ENCODE data around the gene SEPTIN11.

Gene SEPTIN11

DNA sequence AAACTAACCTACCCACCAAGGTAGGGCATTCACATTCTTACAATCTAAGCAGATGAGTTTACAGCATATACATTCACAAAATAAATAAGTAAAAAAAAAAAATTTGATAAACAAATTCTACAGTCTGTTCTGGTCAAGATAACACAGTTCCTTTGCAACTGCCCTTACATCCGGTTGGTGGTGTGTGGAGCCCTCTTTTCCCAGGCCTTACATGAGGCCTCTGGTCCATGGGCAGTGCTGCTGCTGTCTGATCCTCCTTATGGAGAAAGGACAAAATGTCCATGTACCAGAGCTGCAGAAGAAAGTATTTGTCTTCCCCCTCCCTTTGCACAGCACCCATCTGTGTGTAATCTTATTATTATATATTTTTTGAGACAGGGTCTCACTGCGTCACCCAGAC, 2.2 kb upstream of the SEPTIN11 start:
- no peaks in the 10 kb centered on the region for H3K9me3 ChIP-seq (ENCODE audit: control insufficient read depth, insufficient read depth, low read length)
- peak overlapping the region; percentile 93; the same call in 1 of the 2 replicates for H3K9ac ChIP-seq (ENCODE audit: low read depth, low read length)
- no peaks in the 10 kb centered on the region for H3K36me3 ChIP-seq (ENCODE audit: insufficient read depth, low read length)
- H3K4me1 ChIP-seq (ENCODE audit: insufficient read depth, low read length): peaks cover 3% of the 10 kb centered on the region; the same call in 1 of the 2 replicates

DNA sequence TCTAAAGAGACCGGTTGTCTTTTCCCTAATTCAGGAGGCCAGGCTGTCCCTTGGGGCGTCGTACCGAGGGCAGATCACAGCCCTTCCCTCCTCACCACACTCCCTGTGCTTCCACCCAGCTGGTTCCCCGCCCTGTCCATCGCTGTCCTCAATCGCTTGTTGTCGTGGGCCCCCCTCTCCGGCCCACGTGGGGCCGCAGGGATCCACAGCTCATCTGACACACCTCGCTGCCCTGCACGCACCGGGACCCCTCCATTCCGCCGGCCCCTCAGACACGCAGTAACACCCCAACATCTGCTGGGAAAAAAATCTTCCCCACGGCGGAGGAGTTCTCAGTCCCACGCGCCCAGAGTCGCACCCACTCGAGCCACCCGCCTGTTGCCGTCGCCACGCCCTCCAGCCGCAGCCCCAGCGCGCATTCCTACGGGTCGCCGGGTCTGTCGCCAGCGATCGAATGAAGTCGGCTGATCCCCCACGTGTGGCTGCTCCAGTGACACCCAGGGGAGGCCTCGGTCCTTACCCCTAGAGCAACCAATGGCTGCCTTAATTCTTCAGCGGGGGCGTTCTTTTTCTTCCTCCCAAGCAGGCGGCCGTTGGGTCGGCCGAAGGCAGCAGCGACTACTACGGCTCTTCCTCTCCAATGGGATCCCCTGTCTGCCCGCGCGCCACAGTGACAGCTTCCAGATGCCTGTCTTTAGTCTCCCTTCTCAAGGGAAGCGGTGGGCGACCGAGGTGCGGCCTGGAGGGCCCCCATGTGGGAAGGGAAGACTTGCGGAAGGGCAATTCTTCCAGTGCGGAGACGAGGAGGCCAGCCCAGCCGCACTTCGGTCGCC, 893 bp upstream of the SEPTIN11 start:
- Histone ChIP-seq H3K4me1 (ENCODE audit: insufficient read depth, low read length) (peaks cover 6% of the 10 kb centered on the region; the same call in 1 of the 2 replicates), H3K9me3 (ENCODE audit: control insufficient read depth, insufficient read depth, low read length) (no peaks in the 10 kb centered on the region), H3K9ac (ENCODE audit: low read depth, low read length) (peak overlapping the region; percentile 93), H3K36me3 (ENCODE audit: insufficient read depth, low read length) (no peaks in the 10 kb centered on the region)

DNA sequence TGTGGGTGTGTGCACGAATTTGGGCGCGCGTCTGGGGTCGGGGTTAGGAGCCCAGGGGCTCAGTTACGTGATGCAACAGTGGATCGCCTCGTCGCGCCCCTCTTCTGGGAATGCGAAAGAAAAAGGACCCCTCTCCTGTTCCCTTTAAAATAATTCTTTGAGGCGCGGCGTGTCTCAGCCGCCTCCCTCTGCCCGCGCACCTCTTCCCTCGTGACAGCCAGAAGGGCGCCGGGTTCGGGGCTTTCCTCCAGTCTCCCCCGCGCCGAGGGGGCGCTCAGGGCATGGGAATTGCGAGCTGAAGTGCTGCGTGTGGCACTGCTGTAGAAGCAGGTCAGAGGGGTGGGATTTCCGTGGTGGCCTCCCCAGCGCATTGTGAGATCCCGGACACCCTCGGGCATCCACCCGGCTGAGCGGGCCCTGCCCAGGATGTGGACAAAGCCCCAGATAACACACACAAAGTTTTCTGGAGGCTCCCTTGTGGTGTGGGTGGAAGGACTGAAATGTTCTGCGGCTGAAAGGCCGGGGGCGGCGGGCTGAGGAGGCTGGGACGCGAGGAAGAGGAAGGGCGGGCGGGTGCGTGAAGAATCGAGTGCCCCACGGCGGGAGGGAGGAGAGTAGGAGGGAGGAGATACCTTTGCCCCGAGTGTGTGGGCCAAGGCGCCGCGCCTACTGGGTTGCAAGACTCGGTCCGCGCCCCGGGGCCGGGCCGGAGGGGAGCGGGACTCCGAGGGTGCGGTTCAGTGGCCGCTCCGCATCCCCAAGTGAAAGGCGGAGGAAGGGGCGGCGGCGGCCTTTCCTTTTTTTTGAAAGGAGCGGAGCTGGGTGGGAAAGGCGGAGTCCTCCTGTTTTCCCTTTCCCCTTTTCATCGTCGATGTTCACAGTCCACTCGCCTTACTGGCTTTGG, 752 bp downstream of the SEPTIN11 start:
- Histone ChIP-seq H3K9me3 (ENCODE audit: control insufficient read depth, insufficient read depth, low read length) (no peaks in the 10 kb centered on the region), H3K4me1 (ENCODE audit: insufficient read depth, low read length) (peaks cover 6% of the 10 kb centered on the region; the same call in 1 of the 2 replicates), H3K9ac (ENCODE audit: low read depth, low read length) (peak overlapping the region; percentile 93), H3K36me3 (ENCODE audit: insufficient read depth, low read length) (no peaks in the 10 kb centered on the region)

DNA sequence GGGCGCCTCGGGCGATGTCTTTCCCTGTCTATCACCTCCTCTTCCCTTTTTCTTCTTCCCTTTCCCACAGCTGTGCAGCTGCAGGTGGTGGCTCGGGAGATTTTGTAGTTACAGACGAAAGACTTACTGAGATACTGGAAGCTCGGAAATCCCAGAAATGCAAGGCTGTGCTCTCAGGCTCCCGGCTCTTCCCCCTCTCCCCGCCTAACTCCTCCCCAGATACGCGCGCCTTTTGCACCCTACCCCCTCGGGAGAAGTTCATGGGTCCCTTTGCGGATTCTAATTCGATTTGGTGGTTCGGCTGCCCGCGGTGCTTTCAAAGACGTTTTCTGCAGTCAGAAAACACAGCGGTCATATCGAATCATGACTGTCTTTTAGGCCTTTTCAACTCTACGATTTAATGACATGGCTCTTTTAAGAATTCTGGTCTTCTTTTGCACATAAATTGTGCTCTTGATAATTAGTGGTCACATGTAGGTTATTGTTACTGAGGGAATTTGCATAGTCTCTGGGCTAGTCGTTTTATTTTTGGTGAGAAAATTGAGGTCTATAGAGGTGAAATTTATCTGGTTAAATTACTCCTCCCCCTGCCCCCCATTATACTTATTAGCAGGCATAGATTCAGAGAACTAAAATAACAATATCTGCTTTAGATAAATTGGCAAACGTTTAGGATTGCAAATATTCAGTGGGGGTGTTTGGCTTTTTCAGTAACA, 1.6 kb downstream of the SEPTIN11 start:
- H3K9ac ChIP-seq (ENCODE audit: low read depth, low read length): peak overlapping the region; percentile 93
- no peaks in the 10 kb centered on the region for H3K36me3 ChIP-seq (ENCODE audit: insufficient read depth, low read length)
- H3K4me1 ChIP-seq (ENCODE audit: insufficient read depth, low read length): peaks cover 6% of the 10 kb centered on the region; the same call in 1 of the 2 replicates
- H3K9me3 ChIP-seq (ENCODE audit: control insufficient read depth, insufficient read depth, low read length): no peaks in the 10 kb centered on the region

DNA sequence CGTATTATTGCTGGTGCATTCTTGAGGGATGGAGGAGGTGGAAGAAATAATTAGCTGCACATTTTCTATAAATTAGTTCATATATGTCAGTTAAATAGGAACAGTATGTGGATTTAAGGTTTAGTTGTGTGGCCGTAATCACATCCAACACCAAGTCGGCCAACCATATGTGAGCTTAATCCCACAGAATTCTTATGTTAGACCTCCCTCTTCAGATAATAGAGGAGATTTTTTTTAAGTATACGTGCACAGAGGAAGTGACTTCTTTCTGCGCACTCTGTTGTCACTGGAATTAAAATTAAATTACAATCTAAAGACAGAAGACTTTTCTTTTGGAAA, 2.1 kb downstream of the SEPTIN11 start:
- Histone ChIP-seq H3K9ac (ENCODE audit: low read depth, low read length) (peak overlapping the region; percentile 93), H3K4me1 (ENCODE audit: insufficient read depth, low read length) (peaks cover 6% of the 10 kb centered on the region; the same call in 1 of the 2 replicates), H3K36me3 (ENCODE audit: insufficient read depth, low read length) (no peaks in the 10 kb centered on the region), H3K9me3 (ENCODE audit: control insufficient read depth, insufficient read depth, low read length) (no peaks in the 10 kb centered on the region)

DNA sequence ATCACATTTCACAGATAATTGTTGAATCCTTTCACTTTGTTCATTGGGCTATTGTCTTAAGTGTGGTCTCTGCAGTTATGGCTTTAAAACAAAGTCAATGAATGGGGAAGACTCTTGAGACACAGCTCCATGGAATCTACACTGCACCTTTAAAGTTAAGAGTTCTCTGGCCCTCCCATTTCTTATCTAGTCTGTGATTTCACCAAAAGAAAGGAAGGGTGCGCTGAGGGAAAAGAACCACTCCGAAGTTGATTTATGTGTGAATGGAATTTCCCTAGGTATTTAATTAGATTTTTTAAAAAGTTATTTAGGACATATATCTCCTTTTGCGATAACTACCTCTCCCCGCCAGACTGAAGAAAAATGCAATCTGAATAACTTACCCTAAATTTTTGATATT, 2.5 kb downstream of the SEPTIN11 start:
- Histone ChIP-seq H3K4me1 (ENCODE audit: insufficient read depth, low read length) (peaks cover 6% of the 10 kb centered on the region; the same call in 1 of the 2 replicates), H3K36me3 (ENCODE audit: insufficient read depth, low read length) (no peaks in the 10 kb centered on the region), H3K9ac (ENCODE audit: low read depth, low read length) (no peak overlapping the region), H3K9me3 (ENCODE audit: control insufficient read depth, insufficient read depth, low read length) (no peaks in the 10 kb centered on the region)

DNA sequence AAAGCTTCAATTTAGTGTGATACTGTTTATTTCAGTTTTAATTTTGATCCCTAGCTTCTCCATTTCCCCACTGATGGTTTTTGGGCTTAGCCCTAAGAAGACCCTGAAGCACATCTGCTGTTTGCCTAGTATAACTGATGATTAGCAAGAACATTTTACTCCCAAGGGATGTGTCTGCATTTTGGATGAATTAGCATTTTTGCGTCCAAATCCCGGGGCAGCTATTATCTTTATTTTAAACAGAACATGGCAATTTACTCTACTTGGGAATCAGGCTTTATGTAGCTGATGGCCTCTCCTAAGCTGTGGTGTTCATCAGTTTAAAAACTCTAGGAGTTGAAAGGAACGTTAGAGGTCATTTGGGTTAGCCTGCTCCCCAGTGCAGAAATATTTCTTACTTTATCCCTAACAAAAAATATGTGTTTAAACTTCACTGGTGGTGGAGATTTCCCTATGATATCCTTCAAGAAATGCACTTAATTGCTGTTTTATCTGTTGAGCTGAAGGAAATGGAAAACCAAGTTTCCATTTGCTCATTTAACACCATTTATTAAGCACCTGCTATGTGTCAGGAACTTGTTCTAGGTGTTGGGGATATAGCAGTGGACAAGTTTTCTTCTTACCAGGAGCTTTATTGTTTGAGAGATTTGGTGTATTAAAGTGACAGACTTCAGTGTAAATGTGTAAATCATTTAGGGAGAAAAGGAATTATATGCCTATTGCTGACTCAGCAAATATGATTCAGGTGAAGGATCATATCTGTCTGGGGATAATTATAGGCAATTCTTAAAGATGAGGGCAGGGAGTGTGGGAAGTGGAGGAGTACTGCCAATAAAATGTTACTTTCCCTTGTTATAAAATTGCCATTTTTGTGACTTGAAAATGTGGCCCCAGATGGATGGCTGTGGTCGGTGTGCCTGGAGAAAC, 3.4 kb downstream of the SEPTIN11 start:
- Histone ChIP-seq H3K9ac (ENCODE audit: low read depth, low read length) (no peak overlapping the region), H3K9me3 (ENCODE audit: control insufficient read depth, insufficient read depth, low read length) (no peaks in the 10 kb centered on the region), H3K4me1 (ENCODE audit: insufficient read depth, low read length) (peaks cover 6% of the 10 kb centered on the region; the same call in 1 of the 2 replicates), H3K36me3 (ENCODE audit: insufficient read depth, low read length) (no peaks in the 10 kb centered on the region)

DNA sequence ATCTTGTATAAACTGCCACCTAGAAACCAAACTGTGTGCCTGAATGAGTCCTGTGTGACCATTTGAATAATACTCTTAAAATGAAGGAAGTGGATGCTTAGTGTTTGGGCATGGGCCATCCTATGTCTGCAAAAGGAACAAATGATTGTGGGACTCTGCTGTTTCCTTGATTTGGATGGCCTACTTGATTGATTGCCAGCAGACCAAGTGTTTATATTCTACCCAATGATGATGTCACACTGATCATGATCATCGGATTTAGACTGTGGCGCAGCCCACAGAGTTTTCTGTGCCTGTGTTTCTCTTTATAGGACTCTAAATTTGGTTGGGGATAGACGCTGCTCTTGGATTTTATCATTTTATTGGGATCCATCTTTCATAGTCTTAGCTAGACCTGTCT, 4.4 kb downstream of the SEPTIN11 start:
- Histone ChIP-seq H3K9me3 (ENCODE audit: control insufficient read depth, insufficient read depth, low read length) (no peaks in the 10 kb centered on the region), H3K4me1 (ENCODE audit: insufficient read depth, low read length) (peaks cover 6% of the 10 kb centered on the region; the same call in 1 of the 2 replicates), H3K36me3 (ENCODE audit: insufficient read depth, low read length) (no peaks in the 10 kb centered on the region), H3K9ac (ENCODE audit: low read depth, low read length) (no peak overlapping the region)

DNA sequence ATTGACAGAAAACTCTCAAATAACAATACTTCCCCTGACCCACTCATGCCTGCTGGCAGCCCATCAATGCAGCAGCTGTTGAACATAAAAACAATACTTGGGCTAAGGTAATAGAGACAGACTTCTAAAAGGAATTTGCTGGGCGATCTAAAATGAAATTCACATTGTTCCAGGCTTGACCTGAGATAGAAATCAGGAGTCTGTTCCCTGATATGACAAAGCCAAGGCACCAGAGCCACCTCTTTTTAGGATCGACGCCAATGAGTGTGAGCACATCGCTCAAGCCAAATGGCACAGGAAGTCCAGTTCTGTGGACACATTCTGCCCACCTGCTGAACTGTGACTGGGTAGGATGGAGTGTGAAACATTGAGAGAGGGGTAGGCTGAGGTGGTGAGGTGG, 4.9 kb downstream of the SEPTIN11 start:
- peaks cover 6% of the 10 kb centered on the region; the same call in 1 of the 2 replicates for H3K4me1 ChIP-seq (ENCODE audit: insufficient read depth, low read length)
- no peaks in the 10 kb centered on the region for H3K9me3 ChIP-seq (ENCODE audit: control insufficient read depth, insufficient read depth, low read length)
- H3K36me3 ChIP-seq (ENCODE audit: insufficient read depth, low read length): no peaks in the 10 kb centered on the region
- H3K9ac ChIP-seq (ENCODE audit: low read depth, low read length): no peak overlapping the region

DNA sequence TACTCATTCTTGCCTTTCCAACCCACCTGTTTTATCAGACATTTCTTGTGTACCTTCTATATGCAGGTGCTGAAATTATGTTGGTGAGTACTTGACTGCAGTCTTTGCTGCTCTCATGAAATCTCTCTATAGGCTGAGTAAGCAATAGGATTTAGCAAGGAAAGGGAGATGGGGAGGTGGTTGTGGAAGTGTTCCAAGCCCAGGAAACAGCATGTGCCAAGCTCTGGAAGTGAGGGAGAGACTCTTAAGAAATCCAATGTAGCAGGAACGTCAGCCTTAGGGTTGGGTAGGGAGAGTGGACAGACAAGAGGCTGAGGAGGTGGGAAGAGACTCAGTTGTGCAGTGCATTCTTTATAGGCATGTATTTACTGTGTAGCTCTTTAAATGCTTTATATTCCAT, 5.6 kb downstream of the SEPTIN11 start:
- no peak overlapping the region for H3K9ac ChIP-seq (ENCODE audit: low read depth, low read length)
- H3K9me3 ChIP-seq (ENCODE audit: control insufficient read depth, insufficient read depth, low read length): no peaks in the 10 kb centered on the region
- H3K4me1 ChIP-seq (ENCODE audit: insufficient read depth, low read length): peaks cover 6% of the 10 kb centered on the region; the same call in 1 of the 2 replicates
- H3K36me3 ChIP-seq (ENCODE audit: insufficient read depth, low read length): no peaks in the 10 kb centered on the region

DNA sequence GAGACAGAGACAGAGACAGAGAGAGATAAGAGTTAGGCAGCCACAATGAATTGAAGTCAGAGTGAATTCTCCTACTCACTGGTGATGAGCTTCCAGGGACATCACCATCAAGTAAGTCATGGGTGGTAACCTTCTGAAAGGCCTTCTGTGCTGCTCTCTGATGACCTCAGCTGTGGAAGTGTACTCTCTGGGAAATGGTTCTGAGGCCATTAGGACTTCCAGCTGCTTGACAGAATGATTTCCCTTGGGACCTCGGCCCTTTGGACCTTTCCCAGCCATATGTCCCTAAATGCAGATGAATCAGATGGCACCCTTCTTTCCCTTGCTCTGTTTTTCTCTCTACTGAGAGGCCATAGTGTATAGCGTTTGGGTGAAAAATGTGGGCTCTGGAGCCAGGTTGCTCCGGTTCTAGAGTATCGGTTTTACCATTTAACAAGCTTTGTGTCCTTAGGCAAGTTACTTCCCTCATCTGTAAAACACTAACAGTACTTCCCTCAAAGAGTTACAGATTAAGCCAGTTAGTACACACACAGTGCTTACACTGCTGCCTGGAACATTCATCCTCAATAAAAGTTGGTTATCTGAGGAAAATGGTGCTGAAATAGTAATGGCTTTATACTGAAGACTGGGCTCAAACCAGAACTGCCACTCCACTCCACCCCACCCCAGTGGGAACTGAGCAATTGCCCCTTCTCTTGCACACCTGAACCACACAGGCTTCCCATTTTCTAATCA, 7.6 kb downstream of the SEPTIN11 start:
- no peak overlapping the region for H3K9ac ChIP-seq (ENCODE audit: low read depth, low read length)
- H3K36me3 ChIP-seq (ENCODE audit: insufficient read depth, low read length): peaks cover 3% of the 10 kb centered on the region; the same call in 1 of the 2 replicates
- H3K9me3 ChIP-seq (ENCODE audit: control insufficient read depth, insufficient read depth, low read length): no peaks in the 10 kb centered on the region
- H3K4me1 ChIP-seq (ENCODE audit: insufficient read depth, low read length): peaks cover 7% of the 10 kb centered on the region; the same call in 1 of the 2 replicates

DNA sequence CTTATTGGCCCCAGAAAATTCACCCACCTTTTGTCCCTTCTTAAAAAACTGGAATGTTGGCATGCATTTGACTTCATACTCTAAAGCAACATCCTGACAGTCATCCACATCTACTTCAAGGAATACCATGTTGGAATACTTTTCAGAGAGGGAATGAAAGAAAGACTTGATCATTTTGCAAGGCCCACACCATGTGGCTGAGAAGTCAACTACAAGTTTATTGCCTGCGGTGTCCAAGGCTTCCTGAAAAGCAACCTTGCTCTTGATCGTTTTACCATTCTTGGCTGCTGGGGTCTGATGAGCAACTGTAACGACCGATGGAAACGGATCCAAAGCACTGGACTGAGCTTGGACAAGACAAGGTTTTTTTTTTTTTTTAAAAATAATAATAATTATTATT, 9.3 kb downstream of the SEPTIN11 start:
- Histone ChIP-seq H3K9me3 (ENCODE audit: control insufficient read depth, insufficient read depth, low read length) (no peaks in the 10 kb centered on the region), H3K36me3 (ENCODE audit: insufficient read depth, low read length) (peaks cover 3% of the 10 kb centered on the region; the same call in 1 of the 2 replicates), H3K4me1 (ENCODE audit: insufficient read depth, low read length) (peaks cover 4% of the 10 kb centered on the region; the same call in 1 of the 2 replicates), H3K9ac (ENCODE audit: low read depth, low read length) (no peak overlapping the region)

DNA sequence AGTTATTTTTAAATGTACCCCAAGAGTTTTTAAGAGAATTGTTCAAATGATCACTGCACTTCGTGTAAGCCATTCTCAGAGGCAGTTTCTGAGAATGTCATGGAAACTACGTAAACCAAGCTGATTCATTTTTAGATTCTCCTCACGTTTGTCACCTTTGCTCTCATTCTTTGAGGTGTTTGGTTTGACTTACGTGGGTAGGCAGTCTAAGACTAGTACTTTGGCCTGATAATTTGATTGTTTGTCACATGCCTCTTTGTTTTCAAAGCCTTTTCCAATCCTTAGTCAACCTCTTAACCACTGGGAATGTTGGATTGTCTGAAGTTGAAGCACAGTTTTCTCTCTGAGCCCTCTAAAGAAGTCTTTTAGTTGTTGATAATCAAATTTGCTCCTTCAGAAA, 10.5 kb downstream of the SEPTIN11 start:
- no peak overlapping the region for H3K9ac ChIP-seq (ENCODE audit: low read depth, low read length)
- no peaks in the 10 kb centered on the region for H3K9me3 ChIP-seq (ENCODE audit: control insufficient read depth, insufficient read depth, low read length)
- H3K36me3 ChIP-seq (ENCODE audit: insufficient read depth, low read length): peaks cover 3% of the 10 kb centered on the region; the same call in 1 of the 2 replicates
- H3K4me1 ChIP-seq (ENCODE audit: insufficient read depth, low read length): peaks cover 4% of the 10 kb centered on the region; the same call in 1 of the 2 replicates

Measured in ES-I3 (cell line).